GM13976 (cell line): ENCODE data around the gene MRPL14.

Experiments
- DNase-seq: peaks from one replicate; pipeline ENCODE4 v3.0.0; 2012; ENCODE audit warnings: low spot score
- CTCF ChIP-seq: IDR thresholded peaks from 2 replicates; pipeline ENCODE4 v1.5.1; 2012; ENCODE audit warnings: borderline replicate concordance, mild to moderate bottlenecking; ENCODE audit not compliant: insufficient read depth; ENCODE audit errors: extremely low read depth, missing control alignments, control extremely low read depth
- in situ Hi-C: fragments of 300-500 bp; cut with MboI; formaldehyde crosslinking; loops from one replicate; pipeline ENCODE4 v1.12.0; 2022; ENCODE audit warnings: low sequenced_read_pairs, mixed read lengths, inconsistent platforms; ENCODE audit not compliant: unreplicated experiment

Gene MRPL14

GRCh38 chr6:44104481-44105021, 22.7 kb downstream of the MRPL14 start:
- in situ Hi-C loops = no loop called here
- TF ChIP-seq CTCF = no peak
- DNase-seq = no peak

DNA sequence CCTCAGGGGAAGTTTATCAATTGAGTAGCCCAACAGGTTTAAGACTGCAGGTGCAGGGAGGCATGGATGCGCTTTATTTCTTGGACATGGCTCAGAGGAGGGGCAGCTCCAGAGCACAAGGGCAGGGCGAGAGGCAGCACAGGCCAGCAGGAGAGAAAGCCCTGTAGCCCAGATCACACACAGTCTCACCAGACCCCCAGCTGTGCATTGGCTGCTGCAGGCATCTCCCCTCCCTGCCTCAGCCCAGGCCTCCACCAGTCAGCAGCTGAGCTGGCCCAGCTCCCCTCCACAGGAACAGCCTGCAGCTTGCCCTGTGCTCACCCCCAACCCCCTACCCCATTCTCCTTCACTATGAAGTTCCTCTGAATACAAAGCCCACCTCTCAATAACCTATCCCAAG, 24.7 kb downstream of the MRPL14 start:
- in situ Hi-C loops = no loop called here

DNA sequence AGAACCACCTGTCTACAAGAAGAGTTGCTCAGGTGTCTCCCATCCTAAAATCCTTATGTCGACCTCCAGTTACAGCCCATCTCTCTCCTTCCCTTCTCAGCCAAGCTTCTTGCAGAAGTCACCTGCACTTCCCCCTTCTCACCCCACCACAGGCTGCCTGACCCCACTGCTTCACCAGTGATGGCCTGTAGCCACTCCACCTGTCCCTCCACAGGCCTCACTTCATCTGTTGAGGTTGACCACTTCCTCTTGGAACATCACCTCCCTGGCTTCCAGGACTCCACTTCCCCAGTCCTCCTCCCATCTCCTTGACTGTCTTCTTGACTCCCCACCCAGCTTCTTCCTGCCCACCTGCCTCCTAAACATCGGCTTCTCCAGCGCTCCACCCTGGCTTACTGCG, 25.4 kb downstream of the MRPL14 start:
- DNase-seq = no peak
- no peak for TF ChIP-seq CTCF
- in situ Hi-C loops = no loop called here

More for the DNA sequence above, 24.7 kb downstream of the MRPL14 start:
- TF ChIP-seq CTCF = no peak
- DNase-seq = no peak

DNA sequence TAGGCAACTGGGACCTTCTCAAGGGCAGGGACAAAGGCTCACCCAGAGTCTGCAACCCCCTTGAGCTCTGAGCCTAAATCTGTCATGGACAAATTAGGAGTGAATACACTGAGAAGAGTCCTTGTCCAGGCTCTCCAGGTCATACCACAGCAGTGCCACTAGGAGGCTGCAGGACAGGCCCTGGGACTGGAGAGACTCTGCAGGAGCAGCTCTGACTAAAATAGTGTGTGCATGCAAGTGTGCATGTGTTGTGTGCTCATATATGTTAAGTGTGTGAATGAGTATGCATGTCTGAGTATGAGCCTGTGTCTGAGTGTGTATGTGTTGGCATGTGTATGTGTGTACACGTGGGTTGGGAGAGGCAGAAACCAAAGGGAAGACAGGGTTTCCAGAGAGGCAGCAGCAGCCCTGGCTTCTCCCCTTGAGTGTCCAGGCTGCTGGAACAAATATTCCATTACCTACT, 27.1 kb downstream of the MRPL14 start:
- peak; percentile 18 for TF ChIP-seq CTCF
- DNase-seq = no peak
- in situ Hi-C loops = no loop called here

- in situ Hi-C loops = no loop called here
- no peak for TF ChIP-seq CTCF
- DNase-seq = no peak
Observed at GRCh38 chr6:44099192-44099591, 28.1 kb downstream of the MRPL14 start.

DNA sequence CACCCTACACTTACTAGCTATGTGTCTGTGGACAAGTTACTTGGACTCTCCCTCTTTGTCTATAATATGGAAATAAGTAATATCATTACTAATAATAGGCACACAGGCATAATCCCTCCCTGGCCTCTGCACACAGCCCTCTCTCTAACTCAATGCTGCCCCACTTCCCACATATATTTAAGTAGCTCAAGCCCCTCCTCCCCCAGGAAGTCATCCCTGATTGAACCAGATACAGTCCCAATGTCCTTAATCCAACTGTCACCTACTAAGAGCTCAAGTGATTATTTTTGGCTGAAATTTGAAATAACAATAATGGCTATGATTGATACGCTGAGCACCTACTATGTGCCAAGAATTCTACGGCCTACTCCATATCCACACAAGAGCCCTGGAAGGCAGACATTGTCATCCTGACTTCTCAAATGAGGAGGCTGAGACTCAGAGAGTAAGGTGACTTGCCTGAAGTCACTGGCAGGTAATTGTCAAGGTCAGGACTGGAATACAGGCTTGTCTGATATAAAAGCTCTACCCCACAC, 29.4 kb downstream of the MRPL14 start:
- no peak for DNase-seq
- in situ Hi-C loops = no loop called here
- no peak for TF ChIP-seq CTCF
